Psoas muscle (tissue), 8 donors: ENCODE measurements around the gene BUD13. TPM values are rescaled to one million over a fixed set of nuclear protein-coding genes. Genes with fewer than 3 reads are reported as not detected.

Source experiments
- ATAC-seq, 4 donors: fragments of 200-7000 bp; cut with Tn5 transposase; one replicate each; pipeline ENCODE4 v1.9.1; 2020; ENCODE audit warnings: moderate library complexity in 3 of 4, mild to moderate bottlenecking in 2 of 4
- DNase-seq, 2 donors: peaks; one replicate each; pipeline ENCODE4 v3.0.0-alpha.2; 2020
- H3K27ac ChIP-seq: fragments of 200-600 bp; one replicate; pipeline ENCODE4 v1.8.0; 2022
- H3K27me3 ChIP-seq, 3 donors: fragments of 200-600 bp in 1 of 3; one replicate each; pipeline versions ENCODE4 v1.6.1 to v1.8.0; 2013 to 2022; ENCODE audit warnings: low read length in 2 of 3, mild to moderate bottlenecking in 2 of 3, moderate library complexity in 1 of 3; ENCODE audit not compliant: insufficient read depth in 3 of 3
- H3K36me3 ChIP-seq, 2 donors: fragments of 200-600 bp in 1 of 2; one replicate each; pipeline versions ENCODE4 v1.6.1 to v1.8.0; 2013 to 2022; ENCODE audit warnings: low read depth in 1 of 2, mild to moderate bottlenecking in 1 of 2, moderate library complexity in 1 of 2; ENCODE audit not compliant: insufficient read depth in 1 of 2
- H3K4me1 ChIP-seq: fragments of 200-600 bp; one replicate; pipeline ENCODE4 v1.8.0; 2022
- H3K4me3 ChIP-seq: fragments of 200-600 bp; one replicate; pipeline ENCODE4 v1.8.0; 2022; ENCODE audit warnings: mild to moderate bottlenecking
- H3K9me3 ChIP-seq: fragments of 200-600 bp; one replicate; pipeline ENCODE4 v1.8.0; 2022
- CTCF ChIP-seq: fragments of 200-600 bp; IDR thresholded peaks from one replicate; pipeline ENCODE4 v1.8.0; 2022; ENCODE audit warnings: antibody characterized with exemption
- WGBS, 3 donors: extraction: QIAGEN DNeasy Blood & Tissue Kit; methylation state at CpG; one replicate each; pipeline versions ENCODE4 v1.1.6 to v1.1.7; 2013; 5-methylcytosine and 5-hydroxymethylcytosine counted together
- intact Hi-C, 2 donors: fragments of 100-400 bp; cut with DNase I; formaldehyde crosslinking; loops; one replicate each; pipeline versions ENCODE4 v1.11.0 to v1.14.2; 2022
- polyA plus RNA-seq, 3 donors: library from polyadenylated mRNA; stranded (reverse); fragments of 200-250 nt; gene quantifications; one replicate each; pipeline ENCODE4 v1.2.3, GENCODE V29; 2013
- total RNA-seq, 4 donors: library from RNA; stranded (reverse); fragmentation: NEBNext Ultra II Directional in 2 of 4; extraction: Animal tissue kit (Norgen Biotek cat#: 25700) in 2 of 4; gene quantifications; one replicate each; pipeline versions ENCODE4 v1.2.1 to v1.2.4, GENCODE V29; 2021 to 2023
- donor health status: healthy with polysubstance abuse.
- donor health status: DM: no; HTN: no; CAD: no; lungs with moderate emphysema.
- donor health status: Bipolar disorder and iron deficiency.
- donor health status: healthy.
- donor health status: DM: yes; HTN: yes; CAD: no.
- donor health status: DM: no; HTN: no; CAD: no.
- donor health status: DM: no; HTN: no; CAD: no.
- donor health status: DM: yes; HTN: yes; CAD: no.

BUD13 gene
- total and polyA plus RNA-seq, 7 donors: 8.6 to 17.1 (median 11.2) TPM

- ATAC-seq (peak; percentile 17 to 73 (median 63)), DNase-seq (peak in 1 of 2 donors; percentile 46)
- no peak for TF ChIP-seq CTCF
- Histone ChIP-seq H3K36me3 (no peaks in the 10 kb centered on the region), H3K4me3 (no peak overlapping the region), H3K27me3 (no peaks in the 10 kb centered on the region), H3K27ac (no peak overlapping the region), H3K4me1 (peaks cover 15% of the 10 kb centered on the region), H3K9me3 (no peaks in the 10 kb centered on the region)
- WGBS, 3 donors: 40 to 51% (median 43%) methylated on average over 19 of the region's 19 CpGs
- intact Hi-C loops: no loop called here
These were observed 47.2 kb downstream of the BUD13 start for GRCh38 chr11:116725434-116726221.

- WGBS, 3 donors: 83 to 92% (median 86%) methylated on average over 6 of the region's 6 CpGs
- H3K36me3 ChIP-seq: no peaks in the 10 kb centered on the region
- H3K27ac ChIP-seq: no peak overlapping the region
- no peaks in the 10 kb centered on the region for H3K27me3 ChIP-seq
- TF ChIP-seq CTCF: no peak
- H3K4me1 ChIP-seq: peaks cover 11% of the 10 kb centered on the region
- no peaks in the 10 kb centered on the region for H3K9me3 ChIP-seq
- H3K4me3 ChIP-seq: no peak overlapping the region
- intact Hi-C loops: no loop called here
- no peak for DNase-seq
- no peak for ATAC-seq
These were observed 48.0 kb downstream of the BUD13 start for GRCh38 chr11:116724813-116725212.

GRCh38 chr11:116723511-116723910 is 49.3 kb downstream of the BUD13 start:
- DNase-seq (no peak), ATAC-seq (no peak)
- Histone ChIP-seq H3K27ac (no peak overlapping the region), H3K36me3 (no peaks in the 10 kb centered on the region), H3K4me1 (peaks cover 11% of the 10 kb centered on the region), H3K9me3 (no peaks in the 10 kb centered on the region), H3K27me3 (no peaks in the 10 kb centered on the region), H3K4me3 (no peak overlapping the region)
- 71 to 80% (median 72%) methylated on average over 7 of the region's 7 CpGs for WGBS, 3 donors
- intact Hi-C loops: no loop called here
- no peak for TF ChIP-seq CTCF

GRCh38 chr11:116721988-116722387 is 50.8 kb downstream of the BUD13 start:
- Histone ChIP-seq H3K36me3 (no peaks in the 10 kb centered on the region), H3K9me3 (no peaks in the 10 kb centered on the region), H3K4me1 (peaks cover 11% of the 10 kb centered on the region), H3K4me3 (no peak overlapping the region), H3K27me3 (no peaks in the 10 kb centered on the region), H3K27ac (no peak overlapping the region)
- intact Hi-C loops: no loop called here
- DNase-seq: no peak
- TF ChIP-seq CTCF: no peak
- 95 to 96% (median 95%) methylated on average over 4 of the region's 4 CpGs for WGBS, 3 donors
- no peak for ATAC-seq

GRCh38 chr11:116720895-116721294 is 51.9 kb downstream of the BUD13 start:
- WGBS, 3 donors: 93 to 94% (median 93%) methylated on average over 6 of the region's 6 CpGs
- Histone ChIP-seq H3K36me3 (no peaks in the 10 kb centered on the region), H3K27ac (no peak overlapping the region), H3K9me3 (no peaks in the 10 kb centered on the region), H3K4me3 (no peak overlapping the region), H3K4me1 (peaks cover 6% of the 10 kb centered on the region), H3K27me3 (no peaks in the 10 kb centered on the region)
- no peak for TF ChIP-seq CTCF
- intact Hi-C loops: no loop called here
- DNase-seq (no peak), ATAC-seq (no peak)
